Retinal pigment epithelial cell (primary cell): ENCODE measurements around the gene TAS1R2.

Source experiments
- DNase-seq: peaks from one replicate; pipeline ENCODE4 v3.0.0-alpha.2; 2010; ENCODE audit warnings: low read depth
- H3K4me3 ChIP-seq: 2 replicates; pipeline ENCODE4 v1.5.1; 2011; ENCODE audit warnings: mild to moderate bottlenecking, low read length, control low read depth, moderate library complexity
- CTCF ChIP-seq: conservative IDR thresholded peaks from 2 replicates; pipeline ENCODE4 v1.5.1; 2011; ENCODE audit warnings: low read depth, low read length, control low read depth, inconsistent platforms

The TAS1R2 gene

GRCh38 chr1:18794051-18794450 is 65.4 kb downstream of the TAS1R2 start:
- no peak for DNase-seq
- no peak overlapping the region for H3K4me3 ChIP-seq
- TF ChIP-seq CTCF, result no peak

GRCh38 chr1:18793164-18793563 is 66.3 kb downstream of the TAS1R2 start:
- H3K4me3 ChIP-seq, result no peak overlapping the region
- no peak for TF ChIP-seq CTCF
- DNase-seq, result no peak

GRCh38 chr1:18792747-18793146 is 66.7 kb downstream of the TAS1R2 start:
- TF ChIP-seq CTCF, result no peak

More at GRCh38 chr1:18792747-18793146, 66.7 kb downstream of the TAS1R2 start:
- no peak overlapping the region for H3K4me3 ChIP-seq
- DNase-seq, result no peak
